Activated B cell treated with CpG ODN at 0.5 μM for 24 hours (primary cell): ENCODE measurements around the gene HRH2. TPM values are rescaled to one million over a fixed set of nuclear protein-coding genes. Genes with fewer than 3 reads are reported as not detected.
"Not testable (repeated sequence)": the region's sequence is repeated elsewhere in the genome, so short reads cannot be mapped to it uniquely, and the experiment has no call there.

Source experiments
- ATAC-seq: fragments of 200-7000 bp; cut with Tn5 transposase; one replicate; pipeline ENCODE4 v1.10.0; 2021; ENCODE audit warnings: low read depth, mild to moderate bottlenecking, moderate library complexity
- CTCF ChIA-PET: fragments of 350-600 bp; sonication (Branson Sonifier 250); formaldehyde crosslinking; loops from one replicate; lab custom pipeline; 2021; ENCODE audit warnings: antibody characterized with exemption; lab: Charles Lee
- POLR2A ChIA-PET: fragments of 350-600 bp; sonication (Branson Sonifier 250); formaldehyde crosslinking; loops from one replicate; lab custom pipeline; 2021; ENCODE audit warnings: antibody characterized with exemption; lab: Charles Lee
- DNase-seq: peaks from one replicate; pipeline ENCODE4 v3.0.0; 2022
- H3K27ac Mint-ChIP-seq: one replicate; pipeline ENCODE4 v1.8.0; 2020; ENCODE audit warnings: mixed read lengths
- H3K27me3 Mint-ChIP-seq: one replicate; pipeline ENCODE4 v1.8.0; 2021; ENCODE audit warnings: mixed read lengths
- H3K36me3 Mint-ChIP-seq: one replicate; pipeline ENCODE4 v1.8.0; 2021; ENCODE audit warnings: low read depth, mixed read lengths
- H3K4me1 Mint-ChIP-seq: one replicate; pipeline ENCODE4 v1.8.0; 2021; ENCODE audit warnings: mixed read lengths
- H3K4me3 Mint-ChIP-seq: one replicate; pipeline ENCODE4 v1.8.0; 2020; ENCODE audit warnings: mild to moderate bottlenecking, mixed read lengths
- H3K9me3 Mint-ChIP-seq: one replicate; pipeline ENCODE4 v1.8.0; 2020; ENCODE audit warnings: mixed read lengths
- intact Hi-C: fragments of 100-400 bp; cut with micrococcal nuclease; formaldehyde crosslinking; loops from one replicate; pipeline ENCODE4 v1.15.1; 2024
- total RNA-seq: library from RNA; stranded (reverse); gene quantifications from 2 replicates; pipeline ENCODE4 v1.2.3, GENCODE V29; 2022
- TF ChIP-seq, protein P1 (sequence below): fragments of 200-600 bp; IDR thresholded peaks from one replicate; pipeline ENCODE4 v1.8.0; 2022; ENCODE audit warnings: antibody characterized with exemption, mild to moderate bottlenecking

HRH2 gene
- total RNA-seq, 1 donor from 2014 or later: not detected

DNA sequence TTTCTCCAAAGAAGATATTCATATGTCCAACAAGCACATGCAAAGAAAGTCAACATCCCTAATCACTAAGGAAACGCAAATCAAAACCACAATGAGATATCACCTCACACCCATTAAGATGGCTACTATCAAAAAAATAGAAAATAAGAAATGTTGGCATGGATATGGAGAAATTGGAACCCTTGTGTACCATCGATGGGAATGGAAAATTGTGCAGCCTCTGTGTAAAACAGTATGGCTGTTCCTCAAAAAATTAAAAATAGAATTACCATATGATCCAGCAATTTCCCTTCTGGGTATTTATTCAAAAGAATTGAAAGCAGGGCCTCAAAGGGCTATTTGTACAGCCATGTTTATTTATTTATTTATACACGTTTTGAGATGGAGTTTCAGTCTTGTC lies 43.0 kb upstream of the HRH2 start:
- POLR2A ChIA-PET: no interaction called here
- CTCF ChIA-PET: no interaction called here
- Mint-ChIP-seq H3K4me1 (no peaks in the 10 kb centered on the region), H3K27ac (no peak overlapping the region), H3K4me3 (no peak overlapping the region), H3K36me3 (no peaks in the 10 kb centered on the region), H3K27me3 (peaks cover 9% of the 10 kb centered on the region), H3K9me3 (no peaks in the 10 kb centered on the region)
- DNase-seq (no peak), ATAC-seq (no peak)
- intact Hi-C loops: no loop called here
- TF ChIP-seq, protein P1, sequence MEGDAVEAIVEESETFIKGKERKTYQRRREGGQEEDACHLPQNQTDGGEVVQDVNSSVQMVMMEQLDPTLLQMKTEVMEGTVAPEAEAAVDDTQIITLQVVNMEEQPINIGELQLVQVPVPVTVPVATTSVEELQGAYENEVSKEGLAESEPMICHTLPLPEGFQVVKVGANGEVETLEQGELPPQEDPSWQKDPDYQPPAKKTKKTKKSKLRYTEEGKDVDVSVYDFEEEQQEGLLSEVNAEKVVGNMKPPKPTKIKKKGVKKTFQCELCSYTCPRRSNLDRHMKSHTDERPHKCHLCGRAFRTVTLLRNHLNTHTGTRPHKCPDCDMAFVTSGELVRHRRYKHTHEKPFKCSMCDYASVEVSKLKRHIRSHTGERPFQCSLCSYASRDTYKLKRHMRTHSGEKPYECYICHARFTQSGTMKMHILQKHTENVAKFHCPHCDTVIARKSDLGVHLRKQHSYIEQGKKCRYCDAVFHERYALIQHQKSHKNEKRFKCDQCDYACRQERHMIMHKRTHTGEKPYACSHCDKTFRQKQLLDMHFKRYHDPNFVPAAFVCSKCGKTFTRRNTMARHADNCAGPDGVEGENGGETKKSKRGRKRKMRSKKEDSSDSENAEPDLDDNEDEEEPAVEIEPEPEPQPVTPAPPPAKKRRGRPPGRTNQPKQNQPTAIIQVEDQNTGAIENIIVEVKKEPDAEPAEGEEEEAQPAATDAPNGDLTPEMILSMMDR: no peak

DNA sequence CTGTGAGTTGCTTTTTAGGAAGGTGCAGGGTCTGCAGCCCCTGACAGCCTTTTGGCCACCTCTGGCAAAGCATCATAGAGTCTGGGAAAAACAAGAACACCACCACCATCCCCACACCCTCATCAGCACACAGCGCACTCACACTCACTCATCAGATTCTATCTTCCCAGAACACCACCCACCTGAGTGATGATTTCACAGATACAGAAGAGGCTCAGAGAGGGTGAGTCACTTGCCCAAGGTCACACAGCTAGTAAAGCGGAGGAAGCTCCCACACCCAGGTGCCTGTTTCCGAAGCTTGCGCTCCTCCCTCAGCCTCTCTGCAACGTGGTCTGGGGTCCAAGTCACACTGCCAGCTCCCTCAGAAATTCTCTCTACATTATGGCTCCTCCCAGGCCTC lies 41.8 kb upstream of the HRH2 start:
- H3K27ac Mint-ChIP-seq: no peak overlapping the region
- TF ChIP-seq, protein P1: no peak
- H3K4me3 Mint-ChIP-seq: no peak overlapping the region
- H3K27me3 Mint-ChIP-seq: peaks cover 8% of the 10 kb centered on the region
- no peaks in the 10 kb centered on the region for H3K36me3 Mint-ChIP-seq
- no peaks in the 10 kb centered on the region for H3K9me3 Mint-ChIP-seq
- ChIA-PET CTCF (no interaction called here), POLR2A (no interaction called here)
- DNase-seq (no peak), ATAC-seq (no peak)
- intact Hi-C loops: no loop called here
- H3K4me1 Mint-ChIP-seq: no peaks in the 10 kb centered on the region

DNA sequence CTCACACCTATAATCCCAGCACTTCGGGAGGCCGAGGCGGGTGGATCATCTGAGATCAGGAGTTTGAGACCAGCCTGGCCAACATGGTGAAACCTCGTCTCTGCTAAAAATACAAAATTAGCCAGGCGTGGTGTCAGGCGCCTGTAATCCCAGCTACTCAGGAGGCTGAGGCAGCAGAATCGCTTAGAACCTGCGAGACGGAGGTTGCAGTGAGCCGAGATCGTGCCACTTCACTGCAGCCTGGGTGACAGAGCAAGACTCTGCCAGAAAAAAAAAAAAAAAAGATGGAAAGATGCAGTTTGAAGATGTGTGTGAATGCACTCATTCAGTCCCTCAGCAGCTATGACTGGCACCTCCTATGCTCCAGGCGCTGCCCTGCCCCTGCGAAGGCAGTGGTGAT lies 41.3 kb upstream of the HRH2 start:
- POLR2A ChIA-PET, ATAC-seq, CTCF ChIA-PET, H3K4me1 Mint-ChIP-seq, intact Hi-C loops, DNase-seq, H3K27ac Mint-ChIP-seq, H3K36me3 Mint-ChIP-seq, H3K4me3 Mint-ChIP-seq, H3K9me3 Mint-ChIP-seq, H3K27me3 Mint-ChIP-seq: not testable (repeated sequence)

DNA sequence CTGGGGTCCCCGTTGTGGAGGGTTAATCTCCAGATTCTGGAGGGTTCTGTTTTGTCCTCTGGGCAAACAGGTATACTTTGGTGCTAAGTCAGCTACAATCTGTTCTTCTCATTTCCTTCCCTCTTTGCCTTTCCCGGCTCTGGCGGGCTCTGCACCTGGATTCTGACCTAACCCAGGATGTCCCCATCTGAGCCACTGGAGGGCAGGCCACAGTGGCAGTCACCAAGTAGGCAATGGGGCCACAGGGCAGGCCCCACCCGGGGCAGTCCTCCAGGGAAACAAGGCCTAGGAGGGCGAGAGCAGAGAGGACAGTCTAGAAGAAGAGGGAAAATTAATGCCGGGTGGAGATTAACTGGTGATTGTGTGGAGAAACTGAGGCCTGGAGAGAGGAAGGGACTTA lies 40.4 kb upstream of the HRH2 start:
- CTCF ChIA-PET: no interaction called here
- Mint-ChIP-seq H3K27ac (no peak overlapping the region), H3K27me3 (peaks cover 5% of the 10 kb centered on the region), H3K9me3 (no peaks in the 10 kb centered on the region), H3K4me3 (no peak overlapping the region), H3K4me1 (no peaks in the 10 kb centered on the region), H3K36me3 (no peaks in the 10 kb centered on the region)
- DNase-seq (no peak), ATAC-seq (no peak)
- POLR2A ChIA-PET: no interaction called here
- TF ChIP-seq, protein P1: no peak
- intact Hi-C loops: no loop called here

DNA sequence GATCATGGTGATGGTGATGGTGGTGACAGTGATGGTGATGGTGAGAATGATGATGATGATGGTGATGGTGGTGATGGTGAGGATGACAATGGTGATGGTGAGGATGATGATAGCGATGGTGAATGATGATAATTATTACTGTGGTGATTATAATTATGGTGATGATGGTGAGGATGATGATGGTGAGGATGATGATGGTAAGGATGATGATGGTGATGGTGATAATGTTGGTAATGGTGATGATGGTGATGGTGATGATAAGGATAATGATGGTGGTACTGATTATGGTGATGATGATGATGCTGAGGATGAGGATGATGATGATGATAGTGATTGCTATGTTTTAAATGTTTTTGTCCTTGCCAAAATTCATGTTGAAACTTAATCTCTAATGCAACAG lies 37.3 kb upstream of the HRH2 start:
- no peak overlapping the region for H3K27ac Mint-ChIP-seq
- no peaks in the 10 kb centered on the region for H3K4me1 Mint-ChIP-seq
- H3K4me3 Mint-ChIP-seq: no peak overlapping the region
- TF ChIP-seq, protein P1: no peak
- no peaks in the 10 kb centered on the region for H3K36me3 Mint-ChIP-seq
- no peak for ATAC-seq
- POLR2A ChIA-PET: no interaction called here
- H3K9me3 Mint-ChIP-seq: peaks cover 3% of the 10 kb centered on the region
- intact Hi-C loops: no loop called here
- CTCF ChIA-PET: no interaction called here
- H3K27me3 Mint-ChIP-seq: peaks cover 5% of the 10 kb centered on the region
- DNase-seq: no peak

DNA sequence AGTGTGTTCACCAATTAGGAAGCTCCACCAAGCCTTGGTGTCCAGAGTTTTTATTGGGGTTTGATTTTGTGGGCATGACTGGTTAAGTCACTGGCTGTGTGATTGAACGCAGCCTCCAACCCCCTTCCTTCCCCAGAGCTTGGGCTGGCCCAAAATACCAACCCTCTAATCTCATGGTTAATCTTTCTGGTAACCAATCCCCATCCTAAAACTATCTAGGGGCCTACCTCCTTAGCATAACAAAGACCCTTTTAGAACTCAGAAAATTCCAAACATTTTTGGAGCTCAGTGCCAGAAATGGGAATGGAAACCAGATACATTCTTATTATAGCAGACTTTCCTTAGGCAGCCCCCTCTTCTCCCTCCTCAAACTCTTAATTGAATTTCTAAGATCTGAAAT lies 35.9 kb upstream of the HRH2 start:
- peaks cover 5% of the 10 kb centered on the region for H3K27me3 Mint-ChIP-seq
- H3K4me1 Mint-ChIP-seq: no peaks in the 10 kb centered on the region
- peaks cover 3% of the 10 kb centered on the region for H3K9me3 Mint-ChIP-seq
- no peak overlapping the region for H3K4me3 Mint-ChIP-seq
- H3K27ac Mint-ChIP-seq: no peak overlapping the region
- ChIA-PET POLR2A (no interaction called here), CTCF (no interaction called here)
- H3K36me3 Mint-ChIP-seq: no peaks in the 10 kb centered on the region
- TF ChIP-seq, protein P1: no peak
- intact Hi-C loops: no loop called here
- no peak for ATAC-seq
- DNase-seq: no peak
